ENCODE measurements around the gene LIME1.

Gene LIME1

GRCh38 chr20:63744158-63744557 is 7.7 kb downstream of the LIME1 start:
- no peaks in the 10 kb centered on the region for H3K9me3 ChIP-seq (ENCODE audit: control insufficient read depth, low read length)
- H3K4me3 ChIP-seq (ENCODE audit: low read length) = peak overlapping the region; percentile 73
- no peak for DNase-seq (ENCODE audit: low read depth)
- H3K9ac ChIP-seq (ENCODE audit: low read length) = peak overlapping the region; percentile 71
- H3K36me3 ChIP-seq (ENCODE audit: control insufficient read depth, insufficient read depth, low read length, severe bottlenecking) = peaks cover 18% of the 10 kb centered on the region
- no peaks in the 10 kb centered on the region for H3K27me3 ChIP-seq (replicated peaks; ENCODE audit: control insufficient read depth, insufficient read depth, low read length)
- peaks cover 15% of the 10 kb centered on the region for H3K4me1 ChIP-seq (ENCODE audit: control insufficient read depth, insufficient read depth, low read length)

- no peak for DNase-seq (ENCODE audit: low read depth)
- Histone ChIP-seq H3K4me3 (ENCODE audit: low read length) (peak overlapping the region; percentile 73), H3K36me3 (ENCODE audit: control insufficient read depth, insufficient read depth, low read length, severe bottlenecking) (peaks cover 18% of the 10 kb centered on the region)
These were observed 8.3 kb downstream of the LIME1 start for GRCh38 chr20:63744574-63745423.

GRCh38 chr20:63745424-63745805 is 9.0 kb downstream of the LIME1 start:
- peaks cover 14% of the 10 kb centered on the region for H3K4me1 ChIP-seq (ENCODE audit: control insufficient read depth, insufficient read depth, low read length)
- no peaks in the 10 kb centered on the region for H3K9me3 ChIP-seq (ENCODE audit: control insufficient read depth, low read length)
- H3K4me3 ChIP-seq (ENCODE audit: low read length) = no peak overlapping the region
- H3K27me3 ChIP-seq (replicated peaks; ENCODE audit: control insufficient read depth, insufficient read depth, low read length) = no peaks in the 10 kb centered on the region
- peaks cover 18% of the 10 kb centered on the region for H3K36me3 ChIP-seq (ENCODE audit: control insufficient read depth, insufficient read depth, low read length, severe bottlenecking)
- no peak for DNase-seq (ENCODE audit: low read depth)
- no peak overlapping the region for H3K9ac ChIP-seq (ENCODE audit: low read length)

More at GRCh38 chr20:63744574-63745423, 8.3 kb downstream of the LIME1 start:
- Histone ChIP-seq H3K27me3 (replicated peaks; ENCODE audit: control insufficient read depth, insufficient read depth, low read length) (no peaks in the 10 kb centered on the region), H3K9ac (ENCODE audit: low read length) (peak overlapping the region; percentile 71), H3K4me1 (ENCODE audit: control insufficient read depth, insufficient read depth, low read length) (peaks cover 14% of the 10 kb centered on the region), H3K9me3 (ENCODE audit: control insufficient read depth, low read length) (no peaks in the 10 kb centered on the region)

DNA sequence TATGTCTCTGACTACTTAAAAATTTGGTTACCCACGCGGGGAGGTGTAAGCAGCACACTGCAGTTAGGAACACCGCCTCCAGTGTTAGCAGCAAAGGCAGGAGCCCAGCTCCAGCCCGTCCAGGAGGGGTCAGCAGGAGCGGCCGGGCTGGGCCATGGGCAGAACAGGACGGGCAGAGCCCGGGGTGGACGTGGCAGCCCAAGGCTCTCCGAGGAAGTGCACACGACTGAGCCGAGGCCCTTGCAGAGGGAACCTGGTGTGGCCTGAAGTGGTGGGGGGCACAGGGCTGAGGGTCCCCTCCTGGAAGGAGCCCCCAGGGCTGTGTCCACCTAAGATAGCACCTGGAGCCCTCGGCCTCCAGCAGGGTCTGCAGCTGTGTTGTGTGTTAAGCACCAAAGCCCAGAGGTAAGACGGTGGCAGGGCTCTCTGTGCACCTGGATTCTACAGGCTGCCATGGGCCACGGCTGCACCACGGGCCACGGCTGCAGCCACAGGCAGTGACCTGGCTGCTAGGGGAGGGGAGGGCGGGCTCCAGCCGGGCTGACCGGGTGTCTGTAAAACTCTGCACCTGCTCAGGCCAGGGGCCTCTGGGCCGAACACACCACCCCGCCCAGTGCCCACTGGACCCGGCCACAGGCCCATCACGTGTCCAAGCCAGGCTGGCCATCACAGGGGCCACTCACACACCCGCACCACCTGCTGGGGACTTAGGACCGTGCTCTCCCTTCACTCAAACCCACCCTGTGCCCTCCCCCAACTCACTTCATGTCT is 9.7 kb downstream of the LIME1 start:
- no peaks in the 10 kb centered on the region for H3K9me3 ChIP-seq (ENCODE audit: control insufficient read depth, low read length)
- H3K9ac ChIP-seq (ENCODE audit: low read length) = no peak overlapping the region
- DNase-seq (ENCODE audit: low read depth) = no peak
- peaks cover 18% of the 10 kb centered on the region for H3K36me3 ChIP-seq (ENCODE audit: control insufficient read depth, insufficient read depth, low read length, severe bottlenecking)
- H3K4me3 ChIP-seq (ENCODE audit: low read length) = no peak overlapping the region
- H3K4me1 ChIP-seq (ENCODE audit: control insufficient read depth, insufficient read depth, low read length) = peaks cover 12% of the 10 kb centered on the region
- no peaks in the 10 kb centered on the region for H3K27me3 ChIP-seq (replicated peaks; ENCODE audit: control insufficient read depth, insufficient read depth, low read length)

DNA sequence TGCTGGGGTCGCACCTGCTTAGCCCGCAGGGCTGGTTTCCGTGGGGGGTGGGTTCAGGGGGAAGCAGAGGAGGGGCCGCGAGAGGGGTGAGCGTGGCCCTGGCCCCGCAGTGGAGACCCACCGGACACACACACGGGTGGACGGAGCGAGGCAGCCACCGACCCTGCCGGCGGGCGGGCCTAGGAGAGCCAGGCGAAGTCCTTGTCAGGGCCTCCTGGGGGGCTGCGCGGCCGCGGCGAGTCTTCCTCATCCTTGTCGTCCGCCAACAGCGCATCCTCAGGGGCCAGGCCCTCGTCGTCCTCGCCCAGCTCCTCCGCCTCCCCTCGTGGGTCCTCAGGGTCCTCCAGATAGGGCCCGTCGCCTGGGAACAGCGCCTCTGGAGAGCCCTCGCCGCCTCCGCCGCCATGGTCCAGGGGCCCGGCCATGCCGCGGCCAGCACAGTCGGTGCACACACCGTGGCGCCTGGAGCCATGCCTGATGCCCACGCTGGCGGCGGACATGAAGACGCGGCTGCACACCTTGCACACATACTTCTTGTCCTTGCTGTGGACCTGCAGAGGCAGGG is 10.4 kb downstream of the LIME1 start:
- Histone ChIP-seq H3K27me3 (replicated peaks; ENCODE audit: control insufficient read depth, insufficient read depth, low read length) (no peaks in the 10 kb centered on the region), H3K4me1 (ENCODE audit: control insufficient read depth, insufficient read depth, low read length) (peaks cover 6% of the 10 kb centered on the region), H3K4me3 (ENCODE audit: low read length) (no peak overlapping the region), H3K36me3 (ENCODE audit: control insufficient read depth, insufficient read depth, low read length, severe bottlenecking) (peaks cover 18% of the 10 kb centered on the region), H3K9ac (ENCODE audit: low read length) (no peak overlapping the region), H3K9me3 (ENCODE audit: control insufficient read depth, low read length) (no peaks in the 10 kb centered on the region)
- no peak for DNase-seq (ENCODE audit: low read depth)

- no peak overlapping the region for H3K9ac ChIP-seq (ENCODE audit: low read length)
- H3K4me3 ChIP-seq (ENCODE audit: low read length) = no peak overlapping the region
- H3K4me1 ChIP-seq (ENCODE audit: control insufficient read depth, insufficient read depth, low read length) = peaks cover 6% of the 10 kb centered on the region
- H3K36me3 ChIP-seq (ENCODE audit: control insufficient read depth, insufficient read depth, low read length, severe bottlenecking) = peaks cover 13% of the 10 kb centered on the region
- no peaks in the 10 kb centered on the region for H3K9me3 ChIP-seq (ENCODE audit: control insufficient read depth, low read length)
- no peaks in the 10 kb centered on the region for H3K27me3 ChIP-seq (replicated peaks; ENCODE audit: control insufficient read depth, insufficient read depth, low read length)
- no peak for DNase-seq (ENCODE audit: low read depth)
These were observed 11.2 kb downstream of the LIME1 start for GRCh38 chr20:63747622-63748069.

GRCh38 chr20:63748070-63748933 is 11.8 kb downstream of the LIME1 start:
- no peak overlapping the region for H3K4me3 ChIP-seq (ENCODE audit: low read length)
- H3K36me3 ChIP-seq (ENCODE audit: control insufficient read depth, insufficient read depth, low read length, severe bottlenecking) = peaks cover 8% of the 10 kb centered on the region
- no peak for DNase-seq (ENCODE audit: low read depth)

DNA sequence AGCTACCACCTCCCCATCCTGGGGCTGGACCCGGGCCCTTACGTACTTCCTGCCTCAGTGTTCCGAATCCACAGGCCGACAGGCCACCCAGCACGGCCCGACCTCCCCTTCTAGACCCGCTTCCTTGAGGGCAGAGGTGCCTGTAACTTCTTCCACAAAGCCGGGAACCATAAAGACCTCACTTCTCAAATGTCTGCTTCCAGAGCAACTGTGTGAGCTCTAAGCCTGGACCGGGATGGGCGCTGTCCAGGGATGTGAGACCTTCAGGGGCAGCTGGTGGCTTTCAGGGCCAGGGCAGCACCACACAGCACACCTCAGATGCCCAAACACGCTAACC is 12.4 kb downstream of the LIME1 start:
- Histone ChIP-seq H3K27me3 (replicated peaks; ENCODE audit: control insufficient read depth, insufficient read depth, low read length) (no peaks in the 10 kb centered on the region), H3K4me1 (ENCODE audit: control insufficient read depth, insufficient read depth, low read length) (peaks cover 6% of the 10 kb centered on the region), H3K4me3 (ENCODE audit: low read length) (no peak overlapping the region), H3K9ac (ENCODE audit: low read length) (no peak overlapping the region), H3K9me3 (ENCODE audit: control insufficient read depth, low read length) (no peaks in the 10 kb centered on the region), H3K36me3 (ENCODE audit: control insufficient read depth, insufficient read depth, low read length, severe bottlenecking) (peaks cover 2% of the 10 kb centered on the region)
- no peak for DNase-seq (ENCODE audit: low read depth)

More at GRCh38 chr20:63748070-63748933, 11.8 kb downstream of the LIME1 start:
- Histone ChIP-seq H3K4me1 (ENCODE audit: control insufficient read depth, insufficient read depth, low read length) (peaks cover 6% of the 10 kb centered on the region), H3K9me3 (ENCODE audit: control insufficient read depth, low read length) (no peaks in the 10 kb centered on the region), H3K9ac (ENCODE audit: low read length) (no peak overlapping the region), H3K27me3 (replicated peaks; ENCODE audit: control insufficient read depth, insufficient read depth, low read length) (no peaks in the 10 kb centered on the region)

GRCh38 chr20:63749597-63750508 is 13.4 kb downstream of the LIME1 start:
- Histone ChIP-seq H3K36me3 (ENCODE audit: control insufficient read depth, insufficient read depth, low read length, severe bottlenecking) (no peaks in the 10 kb centered on the region), H3K9ac (ENCODE audit: low read length) (no peak overlapping the region), H3K4me1 (ENCODE audit: control insufficient read depth, insufficient read depth, low read length) (peaks cover 4% of the 10 kb centered on the region), H3K4me3 (ENCODE audit: low read length) (no peak overlapping the region), H3K27me3 (replicated peaks; ENCODE audit: control insufficient read depth, insufficient read depth, low read length) (no peaks in the 10 kb centered on the region), H3K9me3 (ENCODE audit: control insufficient read depth, low read length) (no peaks in the 10 kb centered on the region)
- no peak for DNase-seq (ENCODE audit: low read depth)

DNA sequence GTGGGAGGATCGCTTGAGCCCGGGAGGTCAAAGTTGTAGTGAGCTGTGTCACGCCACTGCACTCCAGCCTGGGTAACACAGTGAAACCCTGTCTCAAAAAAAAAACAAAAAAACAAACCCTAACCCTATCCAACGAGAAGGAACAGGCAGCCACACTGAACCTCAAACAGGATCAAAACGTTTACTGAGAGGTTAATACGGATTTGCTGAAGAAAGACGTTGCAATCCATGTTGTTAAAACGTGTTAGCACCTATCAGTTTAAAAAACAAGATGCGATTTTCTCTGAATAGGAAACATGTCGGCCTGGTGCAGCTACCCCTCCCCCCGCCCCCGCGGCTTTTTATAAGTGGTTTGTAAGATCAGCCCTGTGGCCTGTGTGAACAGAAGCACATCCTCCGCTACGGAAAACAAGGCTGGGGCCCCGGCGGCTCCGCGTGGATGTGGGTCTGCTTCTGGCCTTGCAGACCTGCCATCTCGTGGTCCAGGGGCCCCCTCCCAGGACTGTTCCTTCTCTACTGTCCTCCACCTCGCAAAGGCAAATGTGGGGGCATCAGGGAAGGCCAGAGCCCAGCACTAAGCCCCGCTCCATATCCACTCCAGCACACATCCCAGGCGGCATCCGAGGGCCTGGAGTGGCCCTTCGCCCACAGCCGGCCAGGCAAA is 14.5 kb downstream of the LIME1 start:
- no peak for DNase-seq (ENCODE audit: low read depth)
- no peak overlapping the region for H3K4me3 ChIP-seq (ENCODE audit: low read length)
- H3K36me3 ChIP-seq (ENCODE audit: control insufficient read depth, insufficient read depth, low read length, severe bottlenecking) = no peaks in the 10 kb centered on the region
- H3K9ac ChIP-seq (ENCODE audit: low read length) = no peak overlapping the region
- no peaks in the 10 kb centered on the region for H3K9me3 ChIP-seq (ENCODE audit: control insufficient read depth, low read length)
- H3K27me3 ChIP-seq (replicated peaks; ENCODE audit: control insufficient read depth, insufficient read depth, low read length) = peaks cover 5% of the 10 kb centered on the region
- H3K4me1 ChIP-seq (ENCODE audit: control insufficient read depth, insufficient read depth, low read length) = no peaks in the 10 kb centered on the region

Measured in adipocyte (in vitro differentiated cells).